ENCODE results near the gene AKT1. TPM values are rescaled to one million over a fixed set of nuclear protein-coding genes. Genes with fewer than 3 reads are reported as not detected.

Gene AKT1
- total and polyA plus RNA-seq, 2 of the 13 experiments (the other 11 are each of a cell fraction or from before 2014, with no cell fraction given) = 96.2 to 116 TPM

DNA sequence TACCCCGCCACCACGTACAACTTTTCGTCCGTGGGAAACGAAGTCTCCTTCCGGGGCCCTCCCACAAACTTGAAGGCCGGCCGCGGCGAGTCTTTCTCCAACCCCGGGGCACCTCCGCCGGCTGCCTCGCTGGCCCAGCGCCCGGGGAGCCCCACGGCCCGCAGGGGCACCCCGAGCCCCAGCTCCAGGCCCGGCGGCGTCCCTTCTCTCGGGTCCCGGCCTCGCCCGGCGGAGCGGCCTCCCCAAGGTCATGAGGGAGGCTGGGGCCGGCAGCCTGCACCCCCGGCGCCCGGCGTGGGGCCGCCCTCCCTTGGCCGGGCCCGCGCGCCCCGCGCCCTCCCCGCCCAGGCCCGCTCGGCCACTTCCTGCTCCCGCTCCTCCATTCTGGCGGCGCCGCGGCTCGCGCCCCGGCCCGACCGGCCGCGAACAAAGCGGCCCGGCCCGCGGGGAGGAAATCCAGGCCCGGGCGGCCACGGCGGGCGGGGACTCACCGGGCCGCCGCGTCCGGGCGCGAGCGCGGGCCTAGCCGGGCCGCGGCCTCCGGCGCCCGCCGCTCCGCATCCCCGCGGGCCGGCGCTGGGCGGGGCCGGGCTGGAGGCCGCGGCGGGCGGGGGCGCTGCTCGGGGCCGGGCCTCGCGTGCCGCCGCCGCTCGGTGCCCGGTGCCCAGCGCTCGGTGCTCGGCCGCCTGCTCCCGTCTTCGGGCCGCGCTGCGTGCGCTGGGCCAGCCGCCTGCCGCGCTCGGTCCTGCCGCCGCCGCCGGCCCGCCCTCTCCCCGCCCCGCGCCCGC, at the start of gene AKT1 (continued):
- TF ChIP-seq, protein P1, sequence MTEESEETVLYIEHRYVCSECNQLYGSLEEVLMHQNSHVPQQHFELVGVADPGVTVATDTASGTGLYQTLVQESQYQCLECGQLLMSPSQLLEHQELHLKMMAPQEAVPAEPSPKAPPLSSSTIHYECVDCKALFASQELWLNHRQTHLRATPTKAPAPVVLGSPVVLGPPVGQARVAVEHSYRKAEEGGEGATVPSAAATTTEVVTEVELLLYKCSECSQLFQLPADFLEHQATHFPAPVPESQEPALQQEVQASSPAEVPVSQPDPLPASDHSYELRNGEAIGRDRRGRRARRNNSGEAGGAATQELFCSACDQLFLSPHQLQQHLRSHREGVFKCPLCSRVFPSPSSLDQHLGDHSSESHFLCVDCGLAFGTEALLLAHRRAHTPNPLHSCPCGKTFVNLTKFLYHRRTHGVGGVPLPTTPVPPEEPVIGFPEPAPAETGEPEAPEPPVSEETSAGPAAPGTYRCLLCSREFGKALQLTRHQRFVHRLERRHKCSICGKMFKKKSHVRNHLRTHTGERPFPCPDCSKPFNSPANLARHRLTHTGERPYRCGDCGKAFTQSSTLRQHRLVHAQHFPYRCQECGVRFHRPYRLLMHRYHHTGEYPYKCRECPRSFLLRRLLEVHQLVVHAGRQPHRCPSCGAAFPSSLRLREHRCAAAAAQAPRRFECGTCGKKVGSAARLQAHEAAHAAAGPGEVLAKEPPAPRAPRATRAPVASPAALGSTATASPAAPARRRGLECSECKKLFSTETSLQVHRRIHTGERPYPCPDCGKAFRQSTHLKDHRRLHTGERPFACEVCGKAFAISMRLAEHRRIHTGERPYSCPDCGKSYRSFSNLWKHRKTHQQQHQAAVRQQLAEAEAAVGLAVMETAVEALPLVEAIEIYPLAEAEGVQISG (CRISPR knock-in tag; IDR thresholded peaks at IDR 0.05) = 0 out of 2 replicates have a peak, but pooled peaks have one; percentile 7
- peak; percentile 64; the same call in 1 of the 2 replicates for TF ChIP-seq RBFOX2 (IDR thresholded peaks at IDR 0.05; ENCODE audit: low read depth, low read length)
- TF ChIP-seq NFYC (CRISPR knock-in tag; IDR thresholded peaks at IDR 0.05) = no peak
- TF ChIP-seq ZNF263 (CRISPR knock-in tag; IDR thresholded peaks at IDR 0.05) = peak; percentile 1; the same call in 1 of the 2 replicates
- peak; percentile 13 for TF ChIP-seq IKZF4 (CRISPR knock-in tag; IDR thresholded peaks at IDR 0.05; ENCODE audit: borderline replicate concordance, low read depth, not compliant biosample characterization)
- TF ChIP-seq MAFF (IDR thresholded peaks at IDR 0.05; ENCODE audit: low read depth, low read length) = no peak

- CTCF ChIA-PET (ENCODE audit: low intra/inter-chr PET ratio, low total read pairs) = no interaction called here
- H3K9me3 ChIP-seq (ENCODE audit: low read length) = no peaks in the 10 kb centered on the region
- DNase-seq (ENCODE audit: low spot score) = no peak
- TF ChIP-seq, protein P2, sequence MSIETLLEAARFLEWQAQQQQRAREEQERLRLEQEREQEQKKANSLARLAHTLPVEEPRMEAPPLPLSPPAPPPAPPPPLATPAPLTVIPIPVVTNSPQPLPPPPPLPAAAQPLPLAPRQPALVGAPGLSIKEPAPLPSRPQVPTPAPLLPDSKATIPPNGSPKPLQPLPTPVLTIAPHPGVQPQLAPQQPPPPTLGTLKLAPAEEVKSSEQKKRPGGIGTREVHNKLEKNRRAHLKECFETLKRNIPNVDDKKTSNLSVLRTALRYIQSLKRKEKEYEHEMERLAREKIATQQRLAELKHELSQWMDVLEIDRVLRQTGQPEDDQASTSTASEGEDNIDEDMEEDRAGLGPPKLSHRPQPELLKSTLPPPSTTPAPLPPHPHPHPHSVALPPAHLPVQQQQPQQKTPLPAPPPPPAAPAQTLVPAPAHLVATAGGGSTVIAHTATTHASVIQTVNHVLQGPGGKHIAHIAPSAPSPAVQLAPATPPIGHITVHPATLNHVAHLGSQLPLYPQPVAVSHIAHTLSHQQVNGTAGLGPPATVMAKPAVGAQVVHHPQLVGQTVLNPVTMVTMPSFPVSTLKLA (IDR thresholded peaks at IDR 0.05) = 0 out of 2 replicates have a peak, but pooled peaks have one; percentile 32
- TF ChIP-seq ZNF792 (CRISPR knock-in tag; IDR thresholded peaks at IDR 0.05) (no peak), ZNF121 (CRISPR knock-in tag; IDR thresholded peaks at IDR 0.05) (no peak), SMARCC2 (IDR thresholded peaks at IDR 0.05) (no peak), IRX3 (CRISPR knock-in tag; IDR thresholded peaks at IDR 0.05; ENCODE audit: borderline replicate concordance, low read depth) (no peak), ZSCAN9 (CRISPR knock-in tag; IDR thresholded peaks at IDR 0.05; ENCODE audit: borderline replicate concordance) (no peak)
- TF ChIP-seq, protein P3, sequence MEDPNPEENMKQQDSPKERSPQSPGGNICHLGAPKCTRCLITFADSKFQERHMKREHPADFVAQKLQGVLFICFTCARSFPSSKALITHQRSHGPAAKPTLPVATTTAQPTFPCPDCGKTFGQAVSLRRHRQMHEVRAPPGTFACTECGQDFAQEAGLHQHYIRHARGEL (CRISPR knock-in tag; IDR thresholded peaks at IDR 0.05) = no peak
- no peak overlapping the region for H3K9ac ChIP-seq (ENCODE audit: insufficient read depth, low read depth, low read length)
- intact Hi-C loops (cut with micrococcal nuclease; ENCODE audit: unreplicated experiment) (no loop called here), in situ Hi-C loops (cut with HindIII; ENCODE audit: extremely low pct_ligation_motif_present, low pct_unique_long_range_greater_than_20kb) (no loop called here)
- no peak overlapping the region for H2AFZ ChIP-seq (ENCODE audit: low read length)
- no TSS peak for BruUV-seq (replicated peaks)
- no peak overlapping the region for H3K4me2 ChIP-seq (ENCODE audit: low read depth, low read length)
- no peaks in the 10 kb centered on the region for H3K4me1 ChIP-seq (ENCODE audit: insufficient read depth, low read length)
- no peak for FAIRE-seq
- POLR2A ChIA-PET = no interaction called here
- H3K27ac ChIP-seq (ENCODE audit: extremely low read length, insufficient read depth, low read length) = no peak overlapping the region
- no peak for ATAC-seq
- H4K20me1 ChIP-seq (ENCODE audit: insufficient read depth, low read length) = no peaks in the 10 kb centered on the region; the same call in 1 of the 2 replicates
- no peak overlapping the region for H3K4me3 ChIP-seq (replicated peaks in 1 of 3; ENCODE audit: insufficient read depth in 1 of 3, low read depth in 2 of 3, low read length in 3 of 3)
- H3K79me2 ChIP-seq (ENCODE audit: insufficient read depth, low read length) = no peaks in the 10 kb centered on the region
- H3K27me3 ChIP-seq (ENCODE audit: control insufficient read depth in 1 of 2, insufficient read depth in 2 of 2, low read length in 2 of 2) = peaks cover 0 to 18% of the 10 kb centered on the region in 2 experiments; a peak in 4 of 5 replicates
- 88% methylated on average over 3 of the region's 4 CpGs for WGBS (ENCODE audit: low lambda C conversion rate)
- H3K36me3 ChIP-seq (replicated peaks in 1 of 2; ENCODE audit: control insufficient read depth in 1 of 2, insufficient read depth in 2 of 2, low read length in 2 of 2) = no peaks in the 10 kb centered on the region
Observed at GRCh38 chr14:104845033-104845666, 49.6 kb upstream of the AKT1 start.
